Measurements from ENCODE around the gene ST6GALNAC1.
"Not testable (repeated sequence)": the region's sequence is repeated elsewhere in the genome, so short reads cannot be mapped to it uniquely, and the experiment has no call there.

DNA sequence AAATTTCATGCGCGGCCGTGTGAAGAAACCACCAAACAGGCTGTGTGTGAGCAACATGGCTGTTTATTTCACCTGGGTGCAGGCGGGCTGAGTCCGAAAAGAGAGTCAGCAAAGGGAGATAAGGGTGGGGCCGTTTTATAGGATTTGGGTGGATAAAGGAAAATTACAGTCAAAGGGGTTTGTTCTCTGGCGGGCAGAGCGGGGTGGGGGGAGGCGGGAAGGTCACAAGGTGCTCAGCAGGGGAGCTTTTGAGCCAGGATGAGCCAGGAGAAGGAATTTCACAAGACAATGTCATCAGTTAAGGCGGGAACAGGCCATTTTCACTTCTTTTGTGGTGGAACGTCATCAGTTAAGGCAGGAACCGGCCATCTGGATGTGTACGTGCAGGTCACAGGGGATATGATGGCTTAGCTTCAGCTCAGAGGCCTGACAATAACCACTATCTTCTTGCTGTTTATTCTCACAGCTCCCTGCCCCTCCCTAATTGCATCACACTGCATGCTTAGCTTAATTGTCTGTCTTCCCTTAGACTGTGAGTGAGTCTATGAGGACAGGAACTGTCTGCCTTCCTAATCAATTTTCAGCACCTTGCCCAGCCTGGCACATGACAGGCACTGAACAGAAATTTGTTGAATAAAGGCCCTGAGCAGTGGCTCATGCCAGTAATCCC is 32.3 kb downstream of the ST6GALNAC1 start:
- not testable (repeated sequence) for TF ChIP-seq EZH2 (IDR thresholded peaks at IDR 0.05; ENCODE audit: insufficient read depth, poor library complexity, severe bottlenecking); EZH2phosphoT487 (IDR thresholded peaks at IDR 0.05; ENCODE audit: insufficient read depth, low read depth)
